Skeletal muscle cell (primary cell): Measurements from ENCODE around the gene NKD1.
"Not testable (repeated sequence)": the region's sequence is repeated elsewhere in the genome, so short reads cannot be mapped to it uniquely, and the experiment has no call there.

Experiments
- DNase-seq: peaks from one replicate; pipeline ENCODE4 v3.0.0-alpha.2; 2010; ENCODE audit warnings: low read depth
- H3K4me3 ChIP-seq: 2 replicates; pipeline ENCODE4 v1.5.1; 2011; ENCODE audit warnings: low read depth, mild to moderate bottlenecking, control low read depth, low read length, moderate library complexity

The NKD1 gene

GRCh38 chr16:50572700-50573099, 24.5 kb downstream of the NKD1 start:
- DNase-seq = no peak
- no peak overlapping the region for H3K4me3 ChIP-seq

- DNase-seq = no peak
- no peak overlapping the region for H3K4me3 ChIP-seq
Observed at GRCh38 chr16:50573279-50573678, 25.1 kb downstream of the NKD1 start.

GRCh38 chr16:50573947-50574744, 25.9 kb downstream of the NKD1 start:
- no peak for DNase-seq
- H3K4me3 ChIP-seq = no peak overlapping the region

- no peak overlapping the region for H3K4me3 ChIP-seq
- no peak for DNase-seq
Observed at GRCh38 chr16:50574745-50575136, 26.5 kb downstream of the NKD1 start.

GRCh38 chr16:50575743-50576142, 27.5 kb downstream of the NKD1 start:
- no peak overlapping the region for H3K4me3 ChIP-seq
- no peak for DNase-seq

- no peak for DNase-seq
- no peak overlapping the region for H3K4me3 ChIP-seq
Observed at GRCh38 chr16:50576403-50577113, 28.4 kb downstream of the NKD1 start.

- no peak overlapping the region for H3K4me3 ChIP-seq
- DNase-seq = no peak
Observed at GRCh38 chr16:50578137-50578536, 29.9 kb downstream of the NKD1 start.

- H3K4me3 ChIP-seq, DNase-seq: not testable (repeated sequence)
Observed at GRCh38 chr16:50579373-50579772, 31.2 kb downstream of the NKD1 start.

- DNase-seq = no peak
- no peak overlapping the region for H3K4me3 ChIP-seq
Observed at GRCh38 chr16:50580180-50580798, 32.1 kb downstream of the NKD1 start.

- DNase-seq = no peak
Observed at GRCh38 chr16:50581845-50582244, 33.6 kb downstream of the NKD1 start.

GRCh38 chr16:50583211-50583610, 35.0 kb downstream of the NKD1 start:
- DNase-seq = no peak
- no peak overlapping the region for H3K4me3 ChIP-seq

More at GRCh38 chr16:50581845-50582244, 33.6 kb downstream of the NKD1 start:
- H3K4me3 ChIP-seq = no peak overlapping the region

GRCh38 chr16:50584033-50584722, 36.0 kb downstream of the NKD1 start:
- DNase-seq = no peak
- no peak overlapping the region for H3K4me3 ChIP-seq

- DNase-seq = no peak
- no peak overlapping the region for H3K4me3 ChIP-seq
Observed at GRCh38 chr16:50585331-50585776, 37.2 kb downstream of the NKD1 start.

GRCh38 chr16:50587543-50587942, 39.3 kb downstream of the NKD1 start:
- no peak overlapping the region for H3K4me3 ChIP-seq
- no peak for DNase-seq

- no peak overlapping the region for H3K4me3 ChIP-seq
- DNase-seq = no peak
Observed at GRCh38 chr16:50588276-50588675, 40.1 kb downstream of the NKD1 start.

GRCh38 chr16:50591209-50591608, 43.0 kb downstream of the NKD1 start:
- no peak overlapping the region for H3K4me3 ChIP-seq
- no peak for DNase-seq

- H3K4me3 ChIP-seq = no peak overlapping the region
- no peak for DNase-seq
Observed at GRCh38 chr16:50591800-50592771, 43.9 kb downstream of the NKD1 start.

GRCh38 chr16:50592996-50593395, 44.8 kb downstream of the NKD1 start:
- DNase-seq = no peak
- H3K4me3 ChIP-seq = no peak overlapping the region
